HL-60 (cell line): ENCODE data around the gene COL23A1.

Experiments used
- POLR2AphosphoS5 ChIP-seq: IDR thresholded peaks from 2 replicates; pipeline ENCODE4 v1.6.1; 2012; ENCODE audit warnings: low read depth
- TF ChIP-seq, protein P1 (sequence below): IDR thresholded peaks from one replicate; pipeline ENCODE4 v1.5.1; 2011; ENCODE audit warnings: low read length, control low read depth, inconsistent platforms; ENCODE audit not compliant: insufficient read depth

DNA sequence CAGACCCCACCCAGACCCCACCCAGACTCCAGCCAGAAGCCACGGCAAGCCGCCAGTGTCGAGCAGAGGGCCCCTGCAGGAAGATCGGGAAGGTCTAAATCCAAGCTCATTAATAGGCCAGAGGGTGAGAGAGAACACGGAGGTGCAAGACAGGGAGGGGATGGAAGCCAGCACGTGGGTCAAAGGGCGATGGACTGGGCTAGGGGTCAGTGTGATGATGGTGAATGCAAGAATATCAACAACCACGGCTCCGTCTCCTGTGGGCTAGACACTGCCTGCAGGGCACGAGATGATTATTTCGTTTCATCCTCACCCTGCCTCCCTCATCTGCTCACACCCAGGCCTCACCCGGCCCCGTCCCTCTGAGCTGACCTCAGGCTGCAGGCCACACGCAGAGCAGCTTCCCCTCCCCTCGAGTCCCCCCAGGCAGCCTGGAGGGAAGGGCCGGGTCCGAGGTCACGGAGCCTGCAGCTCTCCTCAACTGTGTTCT lies 122.0 kb downstream of the COL23A1 start:
- TF ChIP-seq, protein P1, sequence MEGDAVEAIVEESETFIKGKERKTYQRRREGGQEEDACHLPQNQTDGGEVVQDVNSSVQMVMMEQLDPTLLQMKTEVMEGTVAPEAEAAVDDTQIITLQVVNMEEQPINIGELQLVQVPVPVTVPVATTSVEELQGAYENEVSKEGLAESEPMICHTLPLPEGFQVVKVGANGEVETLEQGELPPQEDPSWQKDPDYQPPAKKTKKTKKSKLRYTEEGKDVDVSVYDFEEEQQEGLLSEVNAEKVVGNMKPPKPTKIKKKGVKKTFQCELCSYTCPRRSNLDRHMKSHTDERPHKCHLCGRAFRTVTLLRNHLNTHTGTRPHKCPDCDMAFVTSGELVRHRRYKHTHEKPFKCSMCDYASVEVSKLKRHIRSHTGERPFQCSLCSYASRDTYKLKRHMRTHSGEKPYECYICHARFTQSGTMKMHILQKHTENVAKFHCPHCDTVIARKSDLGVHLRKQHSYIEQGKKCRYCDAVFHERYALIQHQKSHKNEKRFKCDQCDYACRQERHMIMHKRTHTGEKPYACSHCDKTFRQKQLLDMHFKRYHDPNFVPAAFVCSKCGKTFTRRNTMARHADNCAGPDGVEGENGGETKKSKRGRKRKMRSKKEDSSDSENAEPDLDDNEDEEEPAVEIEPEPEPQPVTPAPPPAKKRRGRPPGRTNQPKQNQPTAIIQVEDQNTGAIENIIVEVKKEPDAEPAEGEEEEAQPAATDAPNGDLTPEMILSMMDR, result no peak
- TF ChIP-seq POLR2AphosphoS5, result peak; percentile 42
